Muscle of arm (tissue), 12 donors: ENCODE measurements around the gene U2AF1. TPM values are rescaled to one million over a fixed set of nuclear protein-coding genes. Genes with fewer than 3 reads are reported as not detected.
"Not testable (repeated sequence)": the region's sequence is repeated elsewhere in the genome, so short reads cannot be mapped to it uniquely, and the experiment has no call there.

Source experiments
- DNase-seq: peaks from one replicate; pipeline ENCODE4 v3.0.0-alpha.2; 2013
- polyA plus RNA-seq, 12 donors: library from polyadenylated mRNA; unstranded; fragments of 120-200 nt; gene quantifications; one replicate each; pipeline ENCODE4 v1.2.1, GENCODE V29; 2013; ENCODE audit not compliant: insufficient read length in 12 of 12

Gene U2AF1
- polyA plus RNA-seq, 12 donors, result 4.9 to 51.0 (median 24.2) TPM; not detected in 1

DNA sequence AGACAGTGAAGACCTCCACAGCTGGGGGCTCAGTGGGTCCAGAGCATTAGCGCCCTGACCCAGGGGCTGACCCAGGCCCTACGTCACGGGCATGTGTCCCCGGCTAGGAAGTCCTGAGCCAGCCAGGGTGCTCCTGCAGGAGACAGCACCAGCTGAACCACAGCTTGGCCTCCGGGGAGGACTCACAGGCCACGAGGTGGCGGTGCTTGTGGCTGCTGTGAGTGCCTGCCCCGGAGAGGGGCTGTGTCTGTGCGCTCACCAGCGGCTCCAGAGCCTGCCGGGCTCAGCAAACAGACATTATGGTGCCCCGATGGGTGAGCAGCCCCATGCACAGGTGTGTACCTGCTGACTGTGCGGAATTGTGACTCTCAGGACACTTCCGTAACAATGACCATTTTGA lies 62.8 kb downstream of the U2AF1 start:
- DNase-seq, result not testable (repeated sequence)

DNA sequence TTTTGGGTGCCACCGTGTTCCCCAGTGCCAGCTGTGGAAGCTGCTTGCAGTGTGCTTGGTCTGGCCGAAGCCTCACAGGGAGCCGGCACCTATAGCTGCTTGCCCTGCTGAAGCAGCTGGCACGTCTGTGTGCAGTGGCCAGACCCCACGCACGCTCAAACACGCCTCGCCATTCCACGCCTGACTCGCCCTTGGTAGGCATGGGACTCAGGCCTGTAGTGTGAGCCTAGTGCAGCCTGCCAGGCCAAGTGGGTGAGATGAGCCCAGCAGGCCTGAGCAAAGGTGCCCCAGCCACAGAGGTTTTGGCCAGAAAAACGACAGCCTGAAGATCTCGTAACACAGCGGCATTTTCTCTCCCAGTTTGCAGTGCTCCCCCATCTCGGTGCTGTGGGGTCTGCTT lies 64.1 kb downstream of the U2AF1 start:
- not testable (repeated sequence) for DNase-seq

Other genes with a start within 250 kb of the U2AF1 start
- gene WDR4, start 228.0 kb downstream of the U2AF1 start, polyA plus RNA-seq, result 1 to 10 TPM in 11 of 12 donors, not detected in 1; 5.4 to 8.7 (median 6.6) TPM
- 10 to 100 TPM; 22.0 to 89.7 (median 33.6) TPM for gene NDUFV3, start 214.3 kb downstream of the U2AF1 start, polyA plus RNA-seq
- gene ERVH48-1, start 181.9 kb downstream of the U2AF1 start, polyA plus RNA-seq, result 1 to 10 TPM in 4 of 12 donors, under 1 TPM in 6, not detected in 2; 0.32 to 2.2 (median 0.87) TPM
- 10 to 100 TPM in 11 of 12 donors, not detected in 1; 16.3 to 37.5 (median 19.4) TPM for gene PKNOX1, start 133.0 kb downstream of the U2AF1 start, polyA plus RNA-seq
- 10 to 100 TPM in 1 of 12 donors, 1 to 10 TPM in 10, not detected in 1; 1.3 to 19.5 (median 7.7) TPM for gene CBS, start 31.7 kb downstream of the U2AF1 start, polyA plus RNA-seq
- not detected for gene CRYAA, start 61.4 kb upstream of the U2AF1 start, polyA plus RNA-seq